IMR-90 (cell line): ENCODE measurements around the gene ZBED4. TPM values are rescaled to one million over a fixed set of nuclear protein-coding genes. Genes with fewer than 3 reads are reported as not detected.

ENCODE experiments used
- ATAC-seq: fragments of 200-7000 bp; cut with Tn5 transposase; 2 replicates; pipeline ENCODE4 v1.9.1; 2020; ENCODE audit warnings: low read depth, mild to moderate bottlenecking, moderate library complexity
- BruUV-seq: library from RNA; stranded (reverse); fragments of 400-500 nt; replicated peaks from 2 replicates; lab custom pipeline; 2021; lab: Mats Ljungman, UMichigan
- CTCF ChIA-PET: fragments of 300-600 bp; formaldehyde crosslinking; extraction: SDS; loops from one replicate; lab custom pipeline; 2021; ENCODE audit warnings: antibody characterized with exemption; lab: Yijun Ruan, JAX
- POLR2A ChIA-PET: fragments of 300-600 bp; sonication (Branson Sonifier 250); formaldehyde crosslinking; loops from one replicate; lab custom pipeline; 2022; ENCODE audit warnings: antibody characterized with exemption; ENCODE audit not compliant: unreplicated experiment; lab: Charles Lee
- DNase-seq: peaks from one replicate; pipeline ENCODE4 v3.0.0; 2013
- H2AFZ ChIP-seq: replicated peaks from 2 replicates; pipeline ENCODE3; 2013; ENCODE audit warnings: low read length, mild to moderate bottlenecking; ENCODE audit not compliant: poor library complexity
- H2AK5ac ChIP-seq: 2 replicates; pipeline ENCODE4 v1.6.1; 2013; ENCODE audit warnings: low read depth, low read length, inconsistent platforms
- H2AK9ac ChIP-seq: replicated peaks from 2 replicates; pipeline ENCODE3; 2013; ENCODE audit warnings: mild to moderate bottlenecking, low read depth, low read length, moderate library complexity; ENCODE audit not compliant: poor library complexity
- H2BK120ac ChIP-seq: 2 replicates; pipeline ENCODE4 v1.6.1; 2013; ENCODE audit warnings: low read depth, low read length, inconsistent platforms
- H2BK15ac ChIP-seq: 3 replicates; pipeline ENCODE4 v1.6.1; 2013; ENCODE audit warnings: low read depth, low read length, inconsistent platforms
- H2BK20ac ChIP-seq: 2 replicates; pipeline ENCODE4 v1.6.1; 2013; ENCODE audit warnings: low read depth, mild to moderate bottlenecking, inconsistent platforms, low read length, moderate library complexity
- H2BK5ac ChIP-seq: 2 replicates; pipeline ENCODE4 v1.6.1; 2013; ENCODE audit warnings: mild to moderate bottlenecking, low read depth, low read length, inconsistent platforms; ENCODE audit not compliant: poor library complexity, severe bottlenecking
- H3K14ac ChIP-seq: replicated peaks from 2 replicates; pipeline ENCODE4 v1.6.1; 2013; ENCODE audit warnings: low read depth, low read length, inconsistent platforms
- H3K18ac ChIP-seq: 2 replicates; pipeline ENCODE4 v1.6.1; 2013; ENCODE audit warnings: low read depth, low read length, control low read depth
- H3K23ac ChIP-seq: 2 replicates; pipeline ENCODE4 v1.6.1; 2013; ENCODE audit warnings: low read depth, low read length, inconsistent platforms
- H3K27ac ChIP-seq: 2 replicates; pipeline ENCODE4 v1.5.1; 2013; ENCODE audit warnings: mild to moderate bottlenecking, control low read depth, low read length; ENCODE audit not compliant: insufficient read depth
- H3K27me3 ChIP-seq: 2 replicates; pipeline ENCODE4 v1.6.1; 2013; ENCODE audit warnings: low read length; ENCODE audit not compliant: control insufficient read depth, insufficient read depth
- H3K36me3 ChIP-seq: 2 replicates; pipeline ENCODE4 v1.6.1; 2013; ENCODE audit warnings: low read length, mixed read lengths; ENCODE audit not compliant: control insufficient read depth, insufficient read depth
- H3K4ac ChIP-seq: 2 replicates; pipeline ENCODE4 v1.6.1; 2013; ENCODE audit warnings: low read depth, low read length, inconsistent platforms
- H3K4me1 ChIP-seq: 2 replicates; pipeline ENCODE4 v1.6.1; 2013; ENCODE audit warnings: low read length, mixed read lengths; ENCODE audit not compliant: control insufficient read depth, insufficient read depth
- H3K4me2 ChIP-seq: 2 replicates; pipeline ENCODE4 v1.6.1; 2013; ENCODE audit warnings: low read depth, mild to moderate bottlenecking, control low read depth, low read length, moderate library complexity
- H3K4me3 ChIP-seq: 2 replicates; pipeline ENCODE4 v1.5.1; 2013; ENCODE audit warnings: low read depth, mild to moderate bottlenecking, control low read depth, low read length, moderate library complexity; ENCODE audit not compliant: insufficient read depth
- H3K56ac ChIP-seq: 2 replicates; pipeline ENCODE4 v1.6.1; 2013; ENCODE audit warnings: low read length, inconsistent platforms; ENCODE audit not compliant: insufficient read depth; ENCODE audit errors: extremely low read depth
- H3K79me1 ChIP-seq, 2 experiments: 2 replicates each; pipeline ENCODE4 v1.6.1; 2013; ENCODE audit warnings: low read length in 2 of 2, inconsistent platforms in 1 of 2, low read depth in 1 of 2
- H3K9ac ChIP-seq: 2 replicates; pipeline ENCODE4 v1.6.1; 2013; ENCODE audit warnings: low read depth, low read length, control low read depth
- H3K9me1 ChIP-seq: 2 replicates; pipeline ENCODE4 v1.6.1; 2013; ENCODE audit warnings: low read length, inconsistent platforms; ENCODE audit not compliant: insufficient read depth
- H3K9me3 ChIP-seq: 2 replicates; pipeline ENCODE4 v1.6.1; 2013; ENCODE audit warnings: low read length; ENCODE audit not compliant: control insufficient read depth, insufficient read depth
- H4K20me1 ChIP-seq: 2 replicates; pipeline ENCODE4 v1.6.1; 2013; ENCODE audit warnings: low read length, inconsistent platforms; ENCODE audit not compliant: insufficient read depth
- H4K5ac ChIP-seq: 2 replicates; pipeline ENCODE4 v1.6.1; 2013; ENCODE audit warnings: mild to moderate bottlenecking, low read depth, low read length, control low read depth
- H4K8ac ChIP-seq, 2 experiments: 2 replicates each; pipeline ENCODE4 v1.6.1; 2013; ENCODE audit warnings: low read depth in 2 of 2, low read length in 2 of 2, control low read depth in 1 of 2, inconsistent platforms in 1 of 2
- H4K91ac ChIP-seq: 2 replicates; pipeline ENCODE4 v1.6.1; 2013; ENCODE audit warnings: low read depth, low read length, inconsistent platforms; ENCODE audit not compliant: insufficient read depth
- BHLHE40 ChIP-seq: fragments of 150-350 bp; IDR thresholded peaks from 2 replicates; pipeline ENCODE4 v1.6.1; 2016; ENCODE audit warnings: mild to moderate bottlenecking, low read depth, low read length
- CHD1 ChIP-seq: IDR thresholded peaks from 2 replicates; pipeline ENCODE4 v1.6.1; 2012; ENCODE audit warnings: low read depth, low read length, improper control_type of control experiment
- POLR2A ChIP-seq: IDR thresholded peaks from 2 replicates; pipeline ENCODE4 v1.6.1; 2012; ENCODE audit warnings: mild to moderate bottlenecking, low read depth, low read length
- SMC3 ChIP-seq: fragments of 150-350 bp; IDR thresholded peaks from 2 replicates; pipeline ENCODE4 v1.6.1; 2016; ENCODE audit warnings: low read depth, mild to moderate bottlenecking, antibody characterized with exemption, low read length, moderate library complexity
- USF2 ChIP-seq: fragments of 150-350 bp; IDR thresholded peaks from 2 replicates; pipeline ENCODE4 v1.6.1; 2017; ENCODE audit warnings: mild to moderate bottlenecking, antibody characterized with exemption, low read length, low read depth
- WGBS, 2 experiments: methylation state at CpG; one replicate each; pipeline versions ENCODE4 v1.1.5 to v1.1.7; 2013; ENCODE audit warnings: missing lambda C conversion rate in 2 of 2; ENCODE audit not compliant: insufficient read length in 1 of 2; ENCODE audit errors: extremely low coverage in 2 of 2; 5-methylcytosine and 5-hydroxymethylcytosine counted together
- dilution Hi-C: fragments of 300-500 bp; cut with HindIII; formaldehyde crosslinking; loops from one replicate; pipeline ENCODE4 v1.14.3; 2018; ENCODE audit warnings: low sequenced_read_pairs; ENCODE audit not compliant: unreplicated experiment
- in situ Hi-C: fragments of 300-500 bp; cut with MboI; formaldehyde crosslinking; loops from 3 replicates; pipeline ENCODE4 v1.14.3; 2019; ENCODE audit warnings: low sequenced_read_pairs, inconsistent platforms, mixed read lengths
- intact Hi-C: fragments of 100-400 bp; cut with micrococcal nuclease; formaldehyde crosslinking; loops from 2 replicates; pipeline ENCODE4 v1.10.0; 2022
- polyA plus RNA-seq, 3 experiments: library from polyadenylated mRNA; depleted of rRNA; stranded (reverse); fragments of >200 nt; gene quantifications; 2 replicates each; pipeline ENCODE4 v1.2.3, GENCODE V29; 2012; ENCODE audit warnings: low replicate concordance in 1 of 3
- total RNA-seq: library from RNA; depleted of rRNA; stranded (reverse); fragments of >200 nt; gene quantifications from 2 replicates; pipeline ENCODE4 v1.2.3, GENCODE V29; 2012

Gene ZBED4
- total and polyA plus RNA-seq, 2 of the 4 experiments (the other 2 are of a cell fraction): 9.3 to 10.5 TPM

DNA sequence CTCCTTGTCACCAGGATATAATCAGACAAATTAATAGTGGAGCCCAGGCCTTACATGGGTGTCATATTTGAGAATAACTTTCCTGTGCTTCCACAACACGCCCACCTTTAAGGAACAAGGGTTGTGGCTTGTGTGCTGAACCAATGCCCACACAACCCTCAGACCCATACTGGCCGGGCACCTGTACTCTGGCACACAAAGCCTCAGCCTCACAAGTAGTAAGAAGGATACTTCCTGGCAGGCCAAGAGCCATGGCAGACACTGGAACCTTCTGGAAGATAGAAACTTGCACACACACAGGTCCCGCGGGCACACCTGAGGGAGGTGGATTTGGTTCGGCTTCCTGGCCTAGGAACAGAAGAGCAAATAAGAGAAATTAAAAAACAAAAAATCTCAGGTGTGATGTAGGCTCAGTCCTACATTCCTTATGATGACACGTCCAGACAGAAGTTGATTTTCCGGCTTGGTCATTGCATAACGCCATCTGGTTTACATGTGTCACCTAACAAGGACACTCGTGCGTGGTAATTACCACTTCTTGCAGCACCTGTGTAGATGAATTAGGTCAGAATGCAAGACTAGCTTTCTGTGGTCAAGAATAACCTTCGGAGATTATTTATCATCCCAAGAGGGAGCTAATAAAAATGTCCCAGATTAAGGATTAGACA lies 20.2 kb upstream of the ZBED4 start:
- dilution Hi-C loops: no loop called here
- POLR2A ChIA-PET: no interaction called here

More for the DNA sequence above, 20.2 kb upstream of the ZBED4 start:
- no peak overlapping the region for H2BK20ac ChIP-seq
- H2BK120ac ChIP-seq: no peak overlapping the region
- intact Hi-C loops: no loop called here
- no peaks in the 10 kb centered on the region; the same call in 1 of the 2 replicates for H3K9me1 ChIP-seq
- no peak overlapping the region for H4K91ac ChIP-seq
- no peaks in the 10 kb centered on the region for H3K4me1 ChIP-seq
- H3K14ac ChIP-seq: no peak overlapping the region
- H4K8ac ChIP-seq: no peak overlapping the region
- H3K9ac ChIP-seq: no peak overlapping the region
- H3K27me3 ChIP-seq: peaks cover 11% of the 10 kb centered on the region
- no peak overlapping the region for H3K4ac ChIP-seq
- DNase-seq (no peak), ATAC-seq (no peak)
- H3K27ac ChIP-seq: no peak overlapping the region
- no peak overlapping the region for H3K23ac ChIP-seq
- H3K4me3 ChIP-seq: no peak overlapping the region
- H2BK15ac ChIP-seq: no peak overlapping the region
- TF ChIP-seq BHLHE40 (no peak), CHD1 (no peak), POLR2A (no peak), USF2 (no peak), SMC3 (no peak)
- no peak overlapping the region for H2AK5ac ChIP-seq
- H3K36me3 ChIP-seq: no peaks in the 10 kb centered on the region
- no peak overlapping the region for H4K5ac ChIP-seq
- WGBS, 2 experiments: 100% methylated on average over 1 of the region's 11 CpGs; no CpG with 5 or more reads in 1 of the 2 experiments
- no TSS peak for BruUV-seq
- no peak overlapping the region for H3K18ac ChIP-seq
- in situ Hi-C loops: no loop called here
- CTCF ChIA-PET: no interaction called here
- no peak overlapping the region for H2BK5ac ChIP-seq
- H3K79me1 ChIP-seq: no peaks in the 10 kb centered on the region
- H3K9me3 ChIP-seq: peaks cover 12% of the 10 kb centered on the region
- H2AK9ac ChIP-seq: no peak overlapping the region
- H3K56ac ChIP-seq: no peak overlapping the region
- H3K4me2 ChIP-seq: no peak overlapping the region
- no peak overlapping the region for H2AFZ ChIP-seq
- H4K20me1 ChIP-seq: no peaks in the 10 kb centered on the region
